Nucleus accumbens (tissue), 56 donors: ENCODE results near the gene ZIC2.

Experiments used
- DNase-seq, 56 donors: peaks; one replicate each; lab custom pipeline; 2025; lab: John Stamatoyannopoulos, UW

Gene ZIC2

DNA sequence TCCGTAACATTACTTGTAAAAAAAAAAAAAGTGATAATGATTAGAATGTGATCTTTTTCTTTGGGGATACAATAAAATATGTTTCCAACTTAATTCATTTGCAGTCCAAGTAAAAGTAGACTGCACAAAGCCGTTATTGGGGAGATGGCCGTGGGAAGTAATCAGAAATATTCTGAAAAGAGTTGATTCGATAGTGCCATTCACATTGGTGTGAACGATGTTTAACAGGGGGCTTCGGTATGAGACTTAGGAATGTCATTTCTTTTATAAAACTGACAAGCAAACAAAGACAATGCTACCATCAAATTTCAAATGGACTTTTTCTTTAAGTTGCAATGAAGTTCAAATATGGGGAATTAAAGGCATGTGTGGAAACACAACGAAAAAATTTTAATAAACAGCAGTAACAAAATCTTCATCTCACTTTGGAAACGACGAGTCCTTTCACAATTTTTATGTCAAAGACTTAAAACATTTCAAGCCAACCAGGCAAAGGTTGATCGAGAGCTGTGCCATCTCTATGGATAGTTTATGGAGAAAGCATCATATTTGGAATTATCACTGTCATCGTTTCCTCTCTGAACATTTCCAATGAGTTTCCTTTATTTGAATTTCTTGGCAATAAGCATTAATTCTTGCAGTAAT is 8.3 kb upstream of the ZIC2 start:
- DNase-seq, result no peak

DNA sequence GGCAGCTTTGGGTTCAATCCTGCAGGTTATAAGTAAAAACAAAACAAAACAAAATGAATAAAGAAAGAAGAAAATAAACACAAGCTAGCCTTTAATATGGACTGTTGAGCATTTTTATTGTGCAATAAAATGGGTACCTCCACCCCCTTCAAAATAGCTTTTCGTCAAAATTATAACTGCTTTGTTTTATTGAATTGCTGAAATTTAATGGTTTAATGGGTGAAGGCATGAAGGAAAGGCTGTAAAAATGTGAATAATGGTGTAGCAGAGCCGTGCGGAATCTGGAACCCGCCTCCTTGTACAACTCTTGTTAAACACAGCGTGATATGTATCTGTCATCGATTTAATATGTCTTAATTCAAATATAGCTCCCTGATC is 7.8 kb upstream of the ZIC2 start:
- no peak for DNase-seq

DNA sequence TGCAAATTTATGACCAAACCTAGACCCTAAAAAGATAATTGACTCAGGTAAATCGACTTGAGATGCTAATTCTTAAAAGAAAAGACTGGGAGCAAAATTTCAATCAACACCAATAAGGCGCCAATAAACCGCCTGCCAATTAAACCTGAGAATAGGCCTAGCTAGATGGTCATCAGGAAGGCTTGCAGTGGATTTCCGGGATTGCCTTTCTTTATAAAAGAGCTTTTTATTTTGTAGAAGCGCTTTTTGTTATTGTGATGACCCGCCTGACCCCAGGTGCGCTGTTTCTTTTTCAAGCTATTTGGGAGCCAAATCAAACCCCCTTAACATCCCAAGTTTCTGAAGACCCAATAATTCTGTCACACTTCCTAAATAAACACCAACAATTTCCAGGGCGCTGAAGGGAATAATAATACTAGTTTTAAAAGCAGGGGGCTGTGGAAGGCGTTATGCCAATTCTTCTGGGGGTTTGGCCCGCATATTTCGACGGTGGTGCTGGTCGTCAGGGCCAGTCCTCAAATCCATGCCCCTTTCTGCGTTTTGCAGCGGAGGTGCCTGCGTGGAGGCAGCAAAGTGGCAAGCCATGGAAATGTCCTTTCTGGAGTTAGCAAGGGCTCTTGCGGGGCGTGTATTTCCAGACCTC is 7.2 kb upstream of the ZIC2 start:
- DNase-seq, result no peak

DNA sequence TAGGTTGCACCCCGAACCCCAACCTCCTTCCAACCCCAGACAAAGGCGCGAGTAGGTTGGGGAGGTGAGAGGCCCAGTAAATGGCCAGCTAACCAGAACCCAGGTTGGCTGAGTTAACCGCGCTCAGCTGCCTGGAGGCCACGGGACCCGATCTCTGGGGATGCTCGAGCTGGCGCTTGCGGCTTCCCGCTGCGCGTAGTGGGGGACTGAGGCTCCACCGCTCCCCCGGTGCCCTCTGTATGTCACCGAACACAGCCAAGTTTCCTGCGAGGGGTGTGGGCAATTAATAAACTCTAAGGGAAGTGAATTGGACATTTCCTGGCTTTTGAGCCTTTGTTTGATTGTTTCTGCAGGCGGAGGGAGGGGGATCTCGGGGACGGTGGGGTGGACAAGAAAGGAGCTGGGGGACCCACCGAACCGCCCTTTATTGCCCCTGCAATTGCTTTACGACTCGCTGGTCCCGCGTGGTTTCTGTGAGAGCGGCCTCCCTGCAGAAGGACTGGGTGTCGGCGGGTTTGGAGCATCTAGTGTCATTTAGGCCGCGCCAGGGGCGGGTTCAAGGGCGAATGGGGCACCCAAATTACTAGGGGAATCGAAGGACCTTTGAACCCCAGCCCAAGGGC is 6.5 kb upstream of the ZIC2 start:
- no peak for DNase-seq

DNA sequence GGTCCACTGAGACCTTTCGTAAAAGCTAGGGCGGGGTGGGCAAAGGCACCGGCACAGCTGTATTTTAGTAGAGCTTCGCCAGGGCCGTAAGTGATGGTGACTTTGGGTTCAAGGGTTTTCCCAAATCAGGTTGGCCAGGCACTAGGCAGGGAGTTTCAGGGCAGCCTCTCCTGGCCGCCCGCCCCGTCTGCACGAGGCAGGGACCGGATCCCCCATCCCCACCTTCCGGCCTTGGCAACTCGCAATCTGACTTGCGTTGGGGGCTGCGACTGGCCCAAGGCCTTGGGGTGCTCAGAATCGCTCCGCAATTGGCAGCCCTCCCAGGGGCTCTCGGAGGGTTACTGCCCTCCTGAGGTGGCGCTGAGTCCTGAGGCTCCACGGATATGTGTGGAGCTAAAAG is 6.0 kb upstream of the ZIC2 start:
- no peak for DNase-seq

DNA sequence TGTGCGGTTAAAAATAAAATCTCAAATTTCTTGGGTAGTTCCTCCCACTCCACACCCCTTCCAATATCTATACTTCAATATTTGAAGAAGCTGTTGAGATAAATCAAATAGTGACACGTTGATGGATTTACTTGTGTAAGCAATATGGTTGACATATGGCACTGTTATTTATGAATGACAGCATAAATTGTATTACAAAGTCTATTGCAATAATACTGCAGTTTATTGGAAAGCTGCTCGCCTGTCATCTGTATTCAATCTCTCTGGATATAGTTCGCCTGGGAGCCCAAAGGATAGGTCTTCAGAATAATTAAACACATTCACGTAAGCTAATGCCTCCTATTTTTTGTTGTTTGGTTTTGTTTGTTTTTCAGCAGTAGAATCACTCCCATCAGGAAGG is 5.0 kb upstream of the ZIC2 start:
- DNase-seq, result no peak

DNA sequence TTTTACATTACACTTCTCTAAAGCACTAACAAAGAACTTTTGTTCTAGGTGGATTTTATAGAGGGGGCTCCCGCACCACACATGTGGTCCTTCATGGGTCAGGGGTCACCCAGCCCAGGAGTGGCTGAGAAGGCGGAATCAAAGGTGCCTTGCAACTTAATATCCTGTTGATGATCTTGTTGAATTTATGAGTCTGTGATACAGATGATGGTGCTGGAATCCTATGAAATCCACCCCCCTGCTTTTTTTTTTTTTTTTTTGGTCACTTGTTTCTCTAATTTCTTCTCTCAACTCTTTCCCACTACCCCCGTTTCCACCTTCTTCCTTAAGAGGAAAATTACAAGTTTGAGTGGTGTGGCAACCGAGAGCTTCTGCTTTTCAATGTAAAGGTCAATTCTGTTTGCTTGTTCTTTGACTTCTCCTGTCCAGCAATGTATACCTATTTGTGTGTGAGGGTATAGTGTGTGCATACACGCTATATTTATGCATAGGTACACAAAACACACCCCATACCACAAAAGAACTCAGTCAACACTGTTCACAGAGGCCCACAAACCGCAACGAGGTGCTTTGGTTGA is 4.2 kb upstream of the ZIC2 start:
- DNase-seq, result no peak

DNA sequence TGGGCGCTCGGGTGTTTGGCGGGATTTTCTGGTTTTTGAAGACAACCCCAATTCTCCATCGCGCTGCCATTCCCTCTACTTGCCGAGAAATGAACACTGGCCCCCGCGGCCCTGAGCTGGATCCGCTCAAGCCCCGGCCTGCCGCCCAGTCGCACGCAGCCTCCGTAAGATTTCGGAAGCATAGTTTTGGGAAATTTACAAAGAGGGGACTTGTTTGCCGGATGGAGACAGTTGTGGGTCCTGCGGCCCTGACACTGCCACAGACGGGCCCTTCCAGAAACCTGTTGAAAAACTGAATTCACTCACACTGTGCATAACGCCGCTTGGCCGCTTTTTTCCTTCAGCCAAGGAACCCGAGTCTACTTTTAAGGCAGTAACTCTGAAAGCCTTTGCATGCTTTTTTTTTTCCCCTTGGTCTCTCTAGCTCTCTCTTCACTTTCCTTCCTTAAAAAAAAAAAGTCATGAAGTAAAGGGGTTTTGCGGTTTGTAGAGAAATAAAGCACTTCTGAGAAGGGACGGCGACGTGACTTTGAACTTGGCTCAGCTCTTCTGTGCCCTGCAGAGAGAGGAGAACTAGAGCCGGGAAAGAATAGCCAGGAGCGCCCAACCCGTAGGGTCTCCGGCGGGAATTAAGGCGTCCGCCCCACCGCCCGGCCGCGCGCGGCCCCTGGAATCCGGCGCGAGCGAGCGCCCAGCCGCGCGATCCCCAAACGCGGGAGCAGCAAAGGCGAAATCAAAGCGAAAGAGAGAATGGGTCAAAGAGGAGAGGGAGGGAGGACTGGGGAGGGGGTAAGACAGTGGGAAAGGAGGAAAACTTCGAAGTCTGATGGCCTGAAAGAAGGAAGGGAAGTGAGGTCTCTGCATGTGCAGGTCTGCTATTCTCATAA is 3.4 kb upstream of the ZIC2 start:
- DNase-seq, result no peak

DNA sequence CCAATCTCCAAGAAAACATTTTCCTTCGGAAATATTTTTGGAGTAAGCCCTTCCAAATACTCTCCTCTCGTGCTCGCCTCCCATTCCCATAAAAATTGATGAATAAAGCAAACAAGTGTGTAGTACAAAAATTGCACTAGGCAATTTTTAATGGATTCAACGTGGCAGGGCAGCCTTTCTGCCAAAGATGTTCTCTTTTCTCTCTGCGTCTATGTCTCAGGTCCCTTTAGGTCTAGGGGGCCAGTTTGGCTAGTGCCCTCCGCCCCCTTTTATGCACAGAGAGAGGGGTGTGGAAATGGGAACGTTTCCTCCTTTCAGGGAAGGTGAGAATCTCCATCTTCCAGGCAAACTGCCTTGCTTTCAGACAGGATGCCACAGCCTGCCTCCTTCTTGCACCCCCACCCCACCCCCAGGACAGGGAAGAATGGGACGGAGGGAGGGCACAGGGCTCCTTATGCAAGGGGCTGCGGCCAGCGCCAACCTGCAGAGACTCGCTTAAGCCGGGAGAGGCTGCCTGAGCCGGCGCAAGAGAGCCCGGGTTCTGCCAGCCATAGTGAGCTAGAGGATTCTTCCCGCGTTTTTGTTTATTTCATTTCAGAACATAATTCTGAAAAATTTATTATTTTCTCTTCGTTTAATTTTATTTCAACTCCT is 2.7 kb upstream of the ZIC2 start:
- DNase-seq, result no peak

DNA sequence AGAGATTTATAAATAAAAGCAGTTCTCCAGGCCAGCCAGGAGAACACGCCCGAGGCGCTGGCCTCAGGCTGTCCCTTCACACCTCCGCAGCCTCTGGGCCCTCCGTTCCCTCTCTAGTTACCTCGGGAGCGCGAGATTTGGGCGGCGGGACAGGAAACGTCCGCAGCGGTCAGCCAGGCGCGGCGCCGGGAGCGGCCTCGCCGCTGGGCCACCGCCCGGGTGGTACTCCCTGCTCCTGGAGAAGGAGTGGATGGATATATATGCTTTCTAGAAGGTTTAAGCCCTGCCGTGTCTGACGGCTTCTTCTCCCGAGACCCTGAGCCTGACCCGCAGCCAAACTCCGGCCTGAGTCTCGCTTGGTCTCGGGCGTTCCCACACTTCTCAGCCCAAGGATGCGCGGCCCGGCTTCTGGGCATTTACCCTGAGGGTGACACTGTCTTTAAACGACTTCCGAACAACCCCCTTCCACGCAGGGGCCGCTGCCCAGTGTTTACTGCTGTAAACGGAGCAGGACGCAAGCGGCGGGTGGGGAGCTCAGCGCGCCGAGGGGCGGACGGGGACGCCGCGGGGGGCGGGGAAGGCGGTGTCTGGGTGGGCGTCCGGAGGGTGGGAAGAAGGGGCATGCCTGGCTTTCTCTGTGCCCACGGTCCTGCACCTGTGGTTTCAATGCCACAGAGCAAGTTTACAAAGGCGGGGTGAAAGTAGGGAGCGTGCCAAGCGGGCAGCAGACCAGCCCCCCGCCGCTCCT is 2.0 kb upstream of the ZIC2 start:
- DNase-seq, result no peak

DNA sequence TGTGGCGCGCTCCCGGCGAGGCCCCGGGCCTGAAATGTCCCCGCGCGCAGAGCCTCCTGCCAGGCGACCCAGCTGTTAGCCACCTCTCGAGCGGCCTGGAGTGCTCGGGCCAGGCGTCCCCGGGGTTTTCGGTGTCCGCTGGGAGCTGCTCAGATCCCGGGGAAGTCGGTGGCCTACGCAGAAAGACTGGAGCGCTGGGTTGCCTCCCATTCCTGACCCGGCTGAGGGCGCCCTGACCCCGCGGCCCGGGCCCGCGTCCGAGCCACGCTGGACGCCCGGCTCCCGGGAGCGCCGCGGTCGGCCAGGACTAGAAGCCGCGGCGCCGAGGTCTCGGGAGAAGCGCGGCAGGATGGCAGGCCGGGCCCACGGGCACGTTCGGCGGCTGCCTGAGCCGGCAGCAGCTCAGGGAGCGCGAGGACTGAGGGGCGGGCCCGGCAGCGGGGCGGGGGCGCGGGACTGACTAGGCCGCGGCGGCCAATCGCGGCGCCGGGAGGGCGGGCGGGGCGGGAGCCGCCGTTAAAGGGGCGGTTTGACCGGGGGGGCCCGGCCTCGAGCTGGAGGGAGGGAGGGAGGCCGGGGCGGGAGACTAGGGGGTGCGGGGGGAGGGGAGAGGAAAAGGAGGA is 1.3 kb upstream of the ZIC2 start:
- peak in 23 of 56 donors; percentile 15 to 66 (median 39) for DNase-seq

DNA sequence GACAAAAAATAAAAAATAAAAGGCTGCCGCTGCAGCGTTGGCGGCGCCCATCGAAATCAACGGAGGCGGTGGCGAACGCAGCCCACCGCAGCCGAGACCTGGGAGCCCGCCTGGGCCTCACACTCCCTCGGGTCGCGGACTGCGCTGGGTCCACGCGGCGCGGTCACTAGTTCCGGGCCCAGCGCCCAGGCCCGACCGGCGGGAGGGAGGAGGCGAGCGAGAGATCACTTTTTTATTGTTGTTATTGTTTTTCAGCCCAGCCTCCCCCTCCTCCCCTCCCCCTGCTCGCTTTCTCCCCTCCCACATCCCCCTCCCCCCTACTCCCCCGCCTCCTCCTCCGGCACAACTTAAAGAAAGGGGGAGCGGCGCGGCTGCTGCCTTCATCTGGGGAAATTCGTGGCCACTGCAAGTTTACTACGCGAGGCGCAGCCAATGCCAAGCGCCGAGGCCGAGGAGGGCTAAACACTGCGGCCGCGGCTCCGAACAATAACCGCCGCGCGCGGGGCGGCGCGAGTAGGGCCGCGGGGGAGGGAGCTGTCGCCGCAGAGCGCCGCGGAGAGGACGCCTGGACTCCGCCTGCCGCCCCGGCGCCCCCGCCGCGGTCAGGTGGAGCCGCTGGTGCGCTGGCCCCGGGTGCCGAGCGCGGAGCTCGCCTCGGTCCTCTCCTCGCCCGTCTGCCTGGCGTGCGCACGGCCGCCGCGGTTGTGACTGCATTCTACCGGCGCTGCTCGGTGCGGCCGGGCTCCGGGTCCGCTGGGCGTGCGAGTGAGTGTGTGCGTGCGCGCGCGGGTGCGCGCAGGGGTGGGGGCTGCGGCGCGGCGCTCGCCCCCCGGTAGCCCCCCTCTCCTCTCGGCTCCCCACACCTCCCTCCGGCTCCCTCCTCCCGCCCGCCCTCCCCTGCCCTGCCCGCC is 505 bp upstream of the ZIC2 start:
- DNase-seq, result peak in 2 of 56 donors; percentile 24 to 54

DNA sequence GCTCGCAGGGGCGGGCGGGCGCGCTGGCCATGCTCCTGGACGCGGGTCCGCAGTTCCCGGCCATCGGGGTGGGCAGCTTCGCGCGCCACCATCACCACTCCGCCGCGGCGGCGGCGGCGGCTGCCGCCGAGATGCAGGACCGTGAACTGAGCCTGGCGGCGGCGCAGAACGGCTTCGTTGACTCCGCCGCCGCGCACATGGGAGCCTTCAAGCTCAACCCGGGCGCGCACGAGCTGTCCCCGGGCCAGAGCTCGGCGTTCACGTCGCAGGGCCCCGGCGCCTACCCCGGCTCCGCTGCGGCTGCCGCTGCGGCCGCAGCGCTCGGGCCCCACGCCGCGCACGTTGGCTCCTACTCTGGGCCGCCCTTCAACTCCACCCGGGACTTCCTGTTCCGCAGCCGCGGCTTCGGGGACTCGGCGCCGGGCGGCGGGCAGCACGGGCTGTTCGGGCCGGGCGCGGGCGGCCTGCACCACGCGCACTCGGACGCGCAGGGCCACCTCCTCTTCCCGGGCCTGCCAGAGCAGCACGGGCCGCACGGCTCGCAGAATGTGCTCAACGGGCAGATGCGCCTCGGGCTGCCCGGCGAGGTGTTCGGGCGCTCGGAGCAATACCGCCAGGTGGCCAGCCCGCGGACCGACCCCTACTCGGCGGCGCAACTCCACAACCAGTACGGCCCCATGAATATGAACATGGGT is 599 bp downstream of the ZIC2 start:
- peak in 1 of 56 donors; percentile 5 for DNase-seq

DNA sequence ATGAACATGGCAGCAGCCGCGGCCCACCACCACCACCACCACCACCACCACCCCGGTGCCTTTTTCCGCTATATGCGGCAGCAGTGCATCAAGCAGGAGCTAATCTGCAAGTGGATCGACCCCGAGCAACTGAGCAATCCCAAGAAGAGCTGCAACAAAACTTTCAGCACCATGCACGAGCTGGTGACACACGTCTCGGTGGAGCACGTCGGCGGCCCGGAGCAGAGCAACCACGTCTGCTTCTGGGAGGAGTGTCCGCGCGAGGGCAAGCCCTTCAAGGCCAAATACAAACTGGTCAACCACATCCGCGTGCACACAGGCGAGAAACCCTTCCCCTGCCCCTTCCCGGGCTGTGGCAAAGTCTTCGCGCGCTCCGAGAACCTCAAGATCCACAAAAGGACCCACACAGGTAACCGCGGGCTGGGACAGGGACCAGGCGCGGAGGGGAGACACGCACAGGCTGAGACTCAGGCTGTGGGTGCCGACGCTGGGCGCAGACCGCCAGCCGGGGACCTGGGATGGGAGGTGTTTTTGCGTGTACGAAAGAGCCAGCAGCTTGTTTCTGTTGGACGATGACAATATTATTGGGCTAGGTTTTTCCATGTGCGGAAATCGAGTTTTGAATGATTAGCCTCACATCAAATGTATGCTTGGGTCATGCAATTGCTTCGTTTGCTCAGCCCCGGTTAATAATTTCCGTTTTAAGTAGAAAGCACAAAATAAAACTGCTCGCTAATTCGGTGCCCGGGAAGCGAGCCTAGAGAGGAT is 1.3 kb downstream of the ZIC2 start:
- DNase-seq, result no peak

DNA sequence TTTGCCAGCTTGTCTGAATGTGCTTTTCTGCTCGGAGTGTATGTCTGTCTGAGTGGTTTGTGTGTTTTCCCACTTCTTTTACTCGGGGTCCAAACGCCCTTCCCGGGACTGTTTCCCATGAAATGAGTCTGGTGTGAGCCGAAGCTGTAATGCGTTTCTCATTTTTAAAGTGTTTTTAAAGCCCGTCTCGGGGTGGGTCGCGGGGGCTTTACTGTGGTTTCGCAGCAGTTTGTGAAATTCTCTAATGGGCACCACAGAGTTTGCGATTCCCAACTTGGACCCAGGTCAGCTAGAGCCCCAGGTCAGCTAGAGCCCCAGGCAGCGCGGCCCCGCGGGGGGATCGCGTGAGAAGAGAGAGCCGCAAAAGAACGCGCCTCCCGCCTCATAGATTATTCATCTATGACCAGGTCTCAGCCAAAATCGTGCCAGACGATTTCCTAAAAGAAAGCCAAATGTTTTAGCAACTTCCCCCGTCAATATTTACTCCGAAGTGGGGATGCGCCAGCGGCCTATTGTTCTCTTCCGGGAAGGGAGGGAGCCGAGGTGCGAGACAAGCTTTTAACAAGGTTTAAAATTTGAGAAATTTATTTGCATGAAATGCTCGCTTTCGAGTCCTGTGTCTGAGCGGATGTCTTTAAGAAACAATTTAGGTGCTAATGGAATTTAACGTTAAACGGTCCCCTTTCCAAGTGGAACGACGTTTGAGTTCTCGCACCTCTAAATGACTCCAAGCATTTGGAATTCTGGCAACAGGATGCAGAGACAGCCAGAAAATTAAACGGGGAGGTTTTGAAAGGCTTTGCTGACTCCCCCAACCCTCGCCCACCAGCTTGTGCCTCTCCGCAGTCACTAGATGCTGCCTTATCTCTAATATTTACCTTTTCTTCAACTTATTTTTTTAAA is 2.2 kb downstream of the ZIC2 start:
- no peak for DNase-seq
